ENCODE data around the gene ASTE1. TPM values are rescaled to one million over a fixed set of nuclear protein-coding genes. Genes with fewer than 3 reads are reported as not detected.
"Not testable (repeated sequence)": the region's sequence is repeated elsewhere in the genome, so short reads cannot be mapped to it uniquely, and the experiment has no call there.

ASTE1 gene
- total RNA-seq, 1 experiment from 2014 or later, result 11.5 TPM

DNA sequence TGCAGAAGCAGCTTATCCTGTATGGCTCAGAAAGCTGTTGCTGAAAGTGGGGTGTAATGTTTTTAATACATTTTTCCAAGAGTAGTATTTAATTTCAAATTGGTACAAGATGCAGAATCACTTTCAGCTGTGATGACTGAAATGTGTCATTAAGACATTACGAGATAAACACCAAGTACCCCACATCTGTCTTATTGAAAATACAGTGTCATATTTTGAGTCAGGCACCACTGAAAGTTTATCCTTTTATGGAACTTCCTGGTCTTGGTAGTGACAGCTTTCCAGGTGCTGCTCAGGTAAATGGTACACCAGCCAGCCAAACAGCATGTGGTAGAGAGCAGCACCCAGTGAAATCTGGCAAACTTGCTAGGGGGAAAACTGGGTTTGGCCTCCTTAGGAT is 16.9 kb downstream of the ASTE1 start:
- DNase-seq (ENCODE audit: low read depth), result no peak

DNA sequence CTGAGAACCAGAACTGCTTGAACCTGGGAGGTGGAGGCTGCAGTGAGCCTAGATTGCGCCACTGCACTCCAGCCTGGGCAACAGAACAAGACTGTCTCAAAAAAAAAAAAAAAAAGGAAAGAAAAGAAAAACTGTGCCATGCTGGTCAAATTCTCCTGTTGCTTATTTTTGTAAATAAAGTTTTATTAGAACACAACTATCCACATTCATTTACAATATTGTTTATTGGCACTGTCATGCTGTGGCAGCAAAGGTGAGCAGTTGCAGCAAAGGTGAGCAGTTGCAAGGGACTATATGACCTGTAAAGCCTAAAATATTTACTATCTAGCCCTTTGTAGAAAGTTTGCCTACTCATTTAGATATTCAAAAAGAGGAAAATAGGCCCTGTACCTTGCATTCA is 18.3 kb downstream of the ASTE1 start:
- no peak for DNase-seq (ENCODE audit: low read depth)

DNA sequence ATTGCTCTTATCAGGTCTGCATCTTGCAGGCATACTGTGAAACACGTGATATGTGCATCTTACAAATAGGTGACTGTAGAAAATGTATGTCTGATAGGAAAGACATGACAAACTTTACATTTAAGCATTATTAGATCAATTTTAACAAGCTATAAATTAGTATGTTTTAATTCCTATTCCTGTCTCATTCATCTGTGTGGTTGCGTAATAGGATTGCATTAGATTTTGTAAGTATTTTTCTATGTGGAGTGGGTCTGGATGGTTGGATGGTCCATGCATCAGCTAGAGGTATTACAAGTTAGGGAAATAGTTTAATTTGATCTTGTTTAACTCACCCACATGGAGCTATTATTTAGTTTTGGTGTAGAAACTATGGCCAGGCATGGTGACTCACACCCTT is 18.8 kb downstream of the ASTE1 start:
- DNase-seq (ENCODE audit: low read depth), result no peak

DNA sequence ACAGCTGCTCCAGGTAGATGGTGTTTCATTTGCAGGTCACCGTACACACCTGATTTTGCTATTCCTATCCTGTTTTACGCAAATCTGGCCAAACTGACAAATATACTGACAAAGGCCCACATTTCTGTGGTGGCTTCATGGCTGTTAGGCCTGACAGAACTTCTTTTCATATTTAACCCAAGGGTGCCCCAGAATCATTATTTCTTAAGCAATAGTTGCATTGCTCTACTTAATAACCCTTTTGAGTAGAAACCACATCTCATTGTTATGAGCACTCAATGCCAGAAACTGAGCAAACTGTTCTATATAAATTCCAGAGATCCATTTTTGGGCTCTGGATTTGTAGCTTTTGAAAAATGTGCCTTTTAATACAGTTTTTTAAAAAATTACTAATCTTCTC is 19.4 kb downstream of the ASTE1 start:
- DNase-seq (ENCODE audit: low read depth), result no peak

DNA sequence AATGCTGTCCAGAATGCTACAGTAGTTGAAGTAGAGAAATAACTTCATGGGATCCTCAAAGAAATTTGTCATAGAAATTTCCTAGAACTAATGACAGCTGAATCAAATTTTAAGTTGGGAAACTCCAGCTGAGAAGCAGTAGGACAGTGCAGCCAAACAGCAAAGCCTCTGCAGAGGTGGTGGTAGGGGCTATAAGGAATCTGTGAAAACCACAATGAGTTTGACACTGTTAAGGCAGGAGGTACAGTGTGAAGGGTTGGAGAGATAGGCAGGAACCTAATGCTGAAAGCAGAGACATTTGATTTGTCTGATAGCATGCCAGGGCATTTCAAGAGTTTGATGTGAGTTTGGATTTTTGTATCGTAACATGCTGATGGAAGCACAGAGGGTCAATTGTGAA is 22.0 kb downstream of the ASTE1 start:
- no peak for DNase-seq (ENCODE audit: low read depth)

DNA sequence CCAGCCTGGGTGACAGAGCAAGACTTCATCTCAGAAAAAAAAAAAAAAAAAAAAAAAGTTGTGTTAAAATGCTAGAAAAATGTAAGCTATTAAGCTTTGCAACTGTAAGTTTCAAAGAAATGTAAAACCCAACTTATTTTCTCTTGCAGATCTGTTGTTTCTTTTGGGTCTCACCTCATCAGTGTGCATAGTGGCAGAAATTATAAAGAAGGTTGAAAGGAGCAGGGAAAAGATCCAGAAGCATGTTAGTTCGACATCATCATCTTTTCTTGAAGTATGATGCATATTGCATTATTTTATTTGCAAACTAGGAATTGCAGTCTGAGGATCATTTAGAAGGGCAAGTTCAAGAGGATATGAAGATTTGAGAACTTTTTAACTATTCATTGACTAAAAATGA is 25.6 kb downstream of the ASTE1 start:
- no peak for DNase-seq (ENCODE audit: low read depth)

DNA sequence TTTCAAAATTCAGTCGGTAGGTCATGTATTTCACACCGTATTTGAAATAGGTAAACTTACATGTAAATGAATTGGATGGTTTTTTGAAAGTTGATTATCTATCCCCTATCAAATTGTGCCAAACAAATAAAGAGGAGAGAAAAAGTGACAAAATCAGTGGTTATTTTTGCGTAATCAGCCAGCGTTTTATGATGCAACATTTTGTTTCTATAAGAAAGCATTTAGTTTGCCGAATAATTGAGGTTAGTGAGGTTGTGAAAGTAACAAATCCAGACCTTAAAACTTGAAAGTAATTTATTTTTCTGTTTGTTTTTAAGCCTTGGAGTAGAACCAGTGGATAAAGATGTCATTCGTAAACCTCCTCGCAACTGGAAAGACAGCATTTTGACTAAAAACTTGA is 29.3 kb downstream of the ASTE1 start:
- DNase-seq (ENCODE audit: low read depth), result no peak

DNA sequence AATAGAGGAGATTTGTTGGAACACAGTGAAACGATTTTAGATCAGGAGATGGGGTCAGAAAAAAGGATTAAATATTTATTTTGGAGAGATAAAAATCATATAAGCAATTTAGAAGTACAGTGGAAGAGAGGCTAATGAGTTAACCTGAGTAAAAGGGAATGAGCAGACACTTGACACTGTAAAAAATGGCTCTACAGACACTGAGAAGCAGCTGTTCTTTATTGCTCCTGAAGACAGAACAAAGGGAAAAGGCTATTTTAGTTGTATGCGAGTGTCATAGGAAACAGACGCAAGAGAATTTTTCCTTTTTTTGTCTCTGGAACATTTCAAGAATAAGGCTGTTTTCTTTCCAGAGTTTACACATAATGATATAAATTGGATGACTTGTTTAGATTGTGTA is 34.3 kb downstream of the ASTE1 start:
- DNase-seq (ENCODE audit: low read depth), result no peak

DNA sequence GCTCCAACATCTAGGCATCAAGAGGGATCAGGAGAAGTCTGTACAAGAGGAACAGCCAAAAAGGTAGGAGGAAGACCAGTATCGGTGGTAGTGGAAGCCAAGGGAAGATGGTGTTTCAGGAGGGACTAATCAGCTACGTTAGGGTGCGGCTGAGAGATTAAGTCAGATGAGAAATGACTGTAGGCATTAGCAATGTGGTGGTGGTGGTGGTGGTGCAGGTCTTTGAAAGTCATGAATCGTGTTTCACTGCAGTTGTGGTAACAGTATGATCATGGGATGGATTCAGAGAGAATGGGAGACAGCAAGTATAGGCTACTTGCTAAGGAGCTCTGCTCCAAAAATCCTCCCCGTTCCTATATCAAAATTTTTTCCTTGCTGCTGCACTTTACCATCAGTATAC is 35.5 kb downstream of the ASTE1 start:
- no peak for DNase-seq (ENCODE audit: low read depth)

DNA sequence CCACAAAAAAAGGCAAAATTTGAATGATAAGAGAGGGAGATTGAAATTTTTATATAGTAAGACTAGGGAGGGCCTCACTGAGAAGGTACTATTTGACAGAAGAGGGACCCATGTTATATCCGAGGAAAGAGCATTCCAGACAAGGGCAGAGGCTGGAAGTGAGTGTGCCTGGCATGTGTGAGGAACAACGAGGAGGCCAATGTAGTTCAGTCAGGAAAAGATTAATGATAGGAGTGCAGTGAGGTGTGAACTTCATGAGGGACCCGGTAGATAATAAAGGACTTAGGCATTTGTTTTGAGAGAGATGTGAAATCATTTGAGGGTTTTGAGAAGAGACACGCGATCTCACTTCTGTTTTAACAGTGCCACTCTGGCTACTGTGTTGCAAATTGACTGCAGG is 36.3 kb downstream of the ASTE1 start:
- no peak for DNase-seq (ENCODE audit: low read depth)

DNA sequence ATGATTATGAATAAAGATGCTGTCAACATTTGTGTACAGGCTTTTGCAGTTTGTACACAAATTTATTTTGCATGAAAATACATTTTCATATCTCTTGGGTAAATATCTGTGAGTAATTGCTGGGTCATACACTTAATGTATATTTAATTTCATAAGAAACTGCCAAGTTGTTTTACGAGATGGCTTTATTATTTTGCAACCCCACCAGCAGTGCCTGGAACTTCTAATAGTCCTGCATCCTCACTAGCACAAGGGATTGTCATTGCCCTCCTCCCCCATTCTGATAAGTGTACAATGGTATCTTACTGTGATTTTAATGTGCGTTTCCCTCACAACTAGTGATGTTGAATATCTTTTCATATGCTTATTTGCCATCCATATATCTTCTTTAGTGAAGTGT is 45.2 kb downstream of the ASTE1 start:
- no peak for DNase-seq (ENCODE audit: low read depth)

DNA sequence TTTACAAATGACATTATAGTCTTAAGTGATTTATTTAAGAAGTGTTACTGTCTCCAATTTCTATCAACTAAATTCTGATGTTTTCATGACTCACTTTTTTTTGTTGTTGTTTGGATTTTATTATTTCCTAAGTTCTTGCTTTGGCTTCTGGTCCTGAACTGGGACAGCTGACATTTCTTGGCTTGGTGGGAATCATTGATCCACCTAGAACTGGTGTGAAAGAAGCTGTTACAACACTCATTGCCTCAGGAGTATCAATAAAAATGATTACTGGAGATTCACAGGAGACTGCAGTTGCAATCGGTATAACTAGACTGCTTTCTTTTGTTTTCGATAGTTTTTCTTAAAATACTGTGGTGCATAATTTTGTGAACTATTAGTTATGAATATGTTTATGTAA is 47.5 kb downstream of the ASTE1 start:
- no peak for DNase-seq (ENCODE audit: low read depth)

DNA sequence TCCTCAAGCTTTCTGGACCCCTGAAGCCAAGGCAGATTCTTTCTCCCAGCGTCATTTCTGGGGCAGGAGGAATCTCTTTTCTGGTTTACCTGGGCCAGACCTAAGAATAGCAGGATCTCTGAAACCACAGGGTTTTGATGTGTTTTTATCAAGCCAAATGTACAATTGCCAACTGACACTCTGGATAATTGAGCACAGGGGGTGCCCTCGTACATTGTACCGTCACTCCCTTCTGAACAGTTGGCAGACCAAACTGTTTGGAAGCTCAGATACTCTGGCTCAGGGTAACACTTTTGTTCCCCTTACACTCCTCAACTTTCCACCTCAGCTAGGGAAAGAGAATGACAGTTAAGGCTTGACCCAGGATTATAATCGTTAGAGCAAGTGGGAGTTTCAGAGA is 49.9 kb downstream of the ASTE1 start:
- no peak for DNase-seq (ENCODE audit: low read depth)

DNA sequence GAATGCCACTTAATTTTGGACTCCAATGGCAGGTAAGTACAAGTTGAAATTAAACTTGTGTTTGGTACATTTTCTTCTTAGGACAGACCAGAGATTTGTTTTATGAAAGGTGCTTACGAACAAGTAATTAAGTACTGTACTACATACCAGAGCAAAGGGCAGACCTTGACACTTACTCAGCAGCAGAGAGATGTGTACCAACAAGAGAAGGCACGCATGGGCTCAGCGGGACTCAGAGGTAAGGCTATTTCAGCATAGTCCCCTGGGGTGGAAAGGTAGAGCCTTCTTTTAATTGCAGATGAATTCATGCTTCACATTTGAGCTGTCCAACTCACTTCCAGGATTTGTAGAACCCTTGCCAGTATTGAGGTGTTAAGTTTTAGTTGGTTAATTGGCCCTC is 51.4 kb downstream of the ASTE1 start:
- no peak for DNase-seq (ENCODE audit: low read depth)

DNA sequence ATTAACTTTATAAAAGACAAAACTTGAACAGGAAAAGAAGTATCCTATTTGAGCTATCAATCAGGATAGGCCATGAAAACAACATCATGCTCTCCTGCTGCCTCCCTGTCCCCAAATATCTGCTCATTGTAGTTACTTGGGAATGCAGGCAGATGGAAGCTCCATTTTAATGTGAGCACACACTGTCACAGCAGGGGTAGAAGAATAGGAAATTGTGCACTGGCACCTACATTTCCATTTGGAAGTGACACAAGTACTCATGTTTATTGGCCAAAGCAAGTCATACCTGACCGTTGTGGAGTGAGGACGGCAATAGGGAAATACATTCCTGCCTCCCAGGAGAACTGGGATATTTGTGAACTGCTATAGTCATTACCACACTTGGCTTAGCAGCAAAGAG is 52.4 kb downstream of the ASTE1 start:
- DNase-seq (ENCODE audit: low read depth), result no peak

DNA sequence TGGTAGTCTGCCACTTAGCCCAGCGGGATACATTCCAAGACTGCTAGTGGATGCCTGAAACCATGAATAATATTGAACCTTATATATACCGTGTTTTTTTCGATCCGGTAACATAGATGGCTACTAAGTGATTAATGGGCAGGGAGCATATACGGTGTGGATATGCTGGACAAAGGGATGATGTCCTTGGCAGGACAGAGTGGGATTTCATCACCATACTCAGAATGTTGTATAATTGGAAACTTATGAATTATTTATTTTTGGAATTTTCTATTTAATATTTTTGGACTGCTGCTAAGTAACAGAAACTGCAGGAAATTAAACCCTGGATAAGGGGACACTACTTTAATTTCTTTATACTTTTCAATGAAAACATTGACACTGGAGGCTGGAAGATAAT is 53.2 kb downstream of the ASTE1 start:
- DNase-seq (ENCODE audit: low read depth), result no peak

DNA sequence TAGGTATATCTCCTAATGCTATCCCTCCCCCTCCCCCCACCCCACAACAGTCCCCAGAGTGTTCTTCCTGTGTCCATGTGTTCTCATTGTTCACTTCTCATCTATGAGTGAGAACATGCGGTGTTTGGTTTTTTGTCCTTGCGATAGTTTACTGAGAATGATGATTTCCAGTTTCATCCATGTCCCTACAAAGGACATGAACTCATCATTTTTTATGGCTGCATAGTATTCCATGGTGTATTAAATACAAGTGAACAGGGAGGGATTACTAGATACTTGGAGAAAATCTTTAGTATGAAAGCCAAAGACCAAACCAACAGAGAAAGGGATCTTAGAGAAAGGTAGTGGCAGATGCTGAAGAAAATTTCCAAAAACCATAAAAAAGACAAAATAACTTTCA is 54.0 kb downstream of the ASTE1 start:
- DNase-seq (ENCODE audit: low read depth), result not testable (repeated sequence)

DNA sequence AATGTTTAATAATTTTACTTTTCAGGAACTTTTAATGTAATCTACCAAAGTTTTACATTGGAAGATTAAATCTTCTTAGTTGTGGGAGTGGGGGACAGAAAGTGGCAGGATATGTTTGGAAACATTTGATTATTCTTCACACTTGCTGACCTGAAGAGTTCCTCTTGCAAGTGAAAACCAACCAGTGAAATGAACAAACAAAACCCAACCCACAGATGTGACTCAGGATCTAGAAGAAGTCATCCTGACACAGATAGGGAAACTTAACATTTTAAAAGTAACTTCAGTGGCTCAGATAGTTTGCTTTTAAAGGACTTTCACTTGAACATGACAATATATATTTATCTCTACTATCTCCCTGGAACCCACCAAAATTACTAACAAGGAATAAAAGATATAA is 55.4 kb downstream of the ASTE1 start:
- DNase-seq (ENCODE audit: low read depth), result no peak

DNA sequence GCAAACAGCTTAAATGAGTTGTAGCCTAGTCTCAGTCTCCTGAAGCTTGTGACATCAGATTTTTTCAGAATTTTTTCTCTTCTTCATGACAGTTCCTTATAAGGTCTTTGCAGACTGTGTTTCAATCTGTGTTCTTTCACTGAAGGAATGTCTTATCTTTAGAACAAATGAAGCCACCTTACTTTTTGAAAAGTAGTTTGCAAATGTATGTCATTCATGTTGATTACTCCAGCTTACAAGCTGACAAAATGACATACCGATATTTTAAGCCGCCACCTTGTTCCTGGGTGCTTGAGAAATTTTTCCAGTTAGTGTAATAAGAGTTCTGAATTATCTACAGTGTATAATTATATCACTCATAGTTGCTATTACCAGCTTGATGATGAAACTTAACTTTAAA is 57.0 kb downstream of the ASTE1 start:
- DNase-seq (ENCODE audit: low read depth), result no peak

DNA sequence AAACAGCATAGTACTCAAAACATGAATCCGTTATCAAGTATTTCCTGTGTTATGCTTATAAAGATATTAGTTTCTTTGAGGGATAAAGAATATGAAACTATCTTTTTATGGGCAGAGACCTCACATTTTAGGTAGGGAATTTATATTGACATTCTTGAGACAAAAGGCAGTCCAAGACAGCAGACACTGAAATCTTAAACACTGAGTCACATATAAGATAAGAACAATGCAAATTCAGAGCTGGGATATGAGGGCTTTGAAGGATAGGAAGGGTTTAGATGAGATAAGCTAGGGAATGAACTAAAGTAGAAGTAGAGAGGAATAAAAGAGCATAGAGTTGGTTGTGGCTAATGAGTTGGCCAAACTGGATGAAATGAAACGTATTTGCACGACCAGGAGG is 58.4 kb downstream of the ASTE1 start:
- no peak for DNase-seq (ENCODE audit: low read depth)

DNA sequence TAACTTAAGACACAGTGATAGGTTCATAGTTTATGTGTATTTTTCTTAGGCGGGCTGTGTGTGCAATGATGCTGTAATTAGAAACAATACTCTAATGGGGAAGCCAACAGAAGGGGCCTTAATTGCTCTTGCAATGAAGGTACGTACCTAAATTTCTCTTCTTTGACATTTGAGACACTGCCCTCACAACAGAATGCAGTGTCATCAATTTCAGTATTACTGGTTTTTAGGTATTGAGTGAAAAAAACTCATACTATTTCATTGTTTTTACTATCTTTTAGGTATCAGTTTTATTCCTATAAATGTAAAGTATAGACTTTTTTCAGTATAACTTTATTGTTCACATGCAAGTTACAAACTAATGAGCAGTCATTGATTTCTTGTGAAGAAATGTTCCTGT is 59.3 kb downstream of the ASTE1 start:
- DNase-seq (ENCODE audit: low read depth), result no peak

DNA sequence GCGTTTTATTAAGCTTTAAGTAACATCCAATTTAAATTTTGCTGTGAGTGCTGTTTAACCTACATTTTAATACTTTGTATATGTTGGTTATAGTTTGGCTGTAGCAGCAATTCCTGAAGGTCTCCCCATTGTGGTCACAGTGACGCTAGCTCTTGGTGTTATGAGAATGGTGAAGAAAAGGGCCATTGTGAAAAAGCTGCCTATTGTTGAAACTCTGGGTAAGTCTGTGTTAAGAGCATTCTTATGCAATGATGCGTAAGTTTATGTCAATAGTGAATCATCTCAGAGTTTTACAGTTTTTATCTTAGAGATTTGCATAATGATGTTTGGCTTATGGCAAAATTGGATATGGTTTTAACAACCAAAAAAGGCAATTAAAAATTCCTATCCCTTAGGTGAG is 62.7 kb downstream of the ASTE1 start:
- peak; percentile 82 for DNase-seq (ENCODE audit: low read depth)

Data from RPMI7951 (cell line).